Ramos (cell line): Measurements from ENCODE around the gene NXT2.
"Not testable (repeated sequence)": the region's sequence is repeated elsewhere in the genome, so short reads cannot be mapped to it uniquely, and the experiment has no call there.

Experiments
- in situ Hi-C: fragments of 300-500 bp; cut with MboI; formaldehyde crosslinking; loops from one replicate; pipeline ENCODE4 v1.14.3; 2022; ENCODE audit warnings: low sequenced_read_pairs; ENCODE audit not compliant: unreplicated experiment

NXT2 gene

DNA sequence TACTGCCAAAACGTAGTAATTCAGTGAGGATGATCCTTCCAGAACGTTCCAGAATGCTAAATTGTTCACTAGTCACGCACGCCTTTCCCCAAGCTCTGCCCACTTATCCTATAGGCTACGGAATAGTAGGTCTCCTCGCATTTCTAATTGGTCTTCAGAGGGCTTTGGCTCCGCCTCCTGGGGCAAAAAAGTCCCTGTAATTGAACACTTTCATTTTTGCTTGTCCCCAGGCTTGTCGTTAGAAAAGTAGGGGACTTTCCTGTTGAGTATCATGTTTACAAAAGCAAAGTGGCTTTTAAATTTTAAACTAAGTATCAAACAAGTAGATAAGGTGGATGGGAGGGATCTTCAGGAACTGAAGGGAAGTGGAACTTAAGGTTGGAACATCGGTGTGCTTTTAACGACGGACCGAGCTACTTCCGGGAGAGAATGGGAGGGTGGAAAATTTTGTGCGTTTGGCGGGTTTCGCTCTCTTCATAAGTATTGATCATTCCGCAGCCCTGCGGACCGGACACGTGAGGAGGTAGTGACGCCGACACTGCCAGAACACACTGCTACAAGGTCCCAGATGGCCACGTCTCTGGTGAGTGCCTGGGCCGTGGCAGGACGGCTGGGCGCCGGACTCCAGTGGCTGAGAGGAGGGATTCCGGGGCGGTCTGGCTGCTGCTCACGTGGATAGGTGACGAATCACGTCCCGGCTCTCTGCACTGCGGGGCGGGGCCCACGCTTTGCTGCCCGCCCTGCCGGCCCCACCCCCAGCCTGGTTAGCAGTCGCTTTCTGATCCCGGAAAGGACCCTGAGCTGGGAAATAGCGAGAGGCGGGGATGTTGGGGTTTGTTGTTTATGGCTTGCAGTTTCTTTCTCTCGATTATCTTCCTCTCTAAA, at the start of gene NXT2:
NXT2 (plus strand) TSS at position 406 of the 885 bp plus-strand sequence; CDS start at position 569, 163 bp downstream.
- in situ Hi-C loops: no loop called here

DNA sequence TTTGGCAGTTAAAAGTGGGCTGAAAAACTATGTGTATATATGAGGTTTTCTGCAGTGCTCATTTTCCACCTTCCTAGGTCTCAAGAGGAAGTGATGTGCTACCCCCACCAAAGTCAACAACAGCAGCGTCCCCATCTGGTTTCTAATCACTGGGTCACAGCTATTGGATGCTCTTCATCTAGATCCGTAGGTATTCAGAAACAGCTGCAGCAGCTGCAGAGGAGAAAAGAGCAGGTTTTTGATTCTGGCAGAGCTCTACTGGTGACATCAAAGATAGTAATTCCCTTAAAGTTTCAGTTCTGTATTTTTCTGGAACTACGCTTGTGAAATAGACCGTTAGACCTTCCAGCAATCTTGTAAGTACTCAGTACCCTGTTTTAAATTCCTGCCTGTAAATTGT, 49.0 kb upstream of the NXT2 start:
- in situ Hi-C loops: loop anchor here (10.0 to 25.0 kb wide), 2 partner anchors 147 to 400 kb away; no protein-coding TSS in a partner anchor

DNA sequence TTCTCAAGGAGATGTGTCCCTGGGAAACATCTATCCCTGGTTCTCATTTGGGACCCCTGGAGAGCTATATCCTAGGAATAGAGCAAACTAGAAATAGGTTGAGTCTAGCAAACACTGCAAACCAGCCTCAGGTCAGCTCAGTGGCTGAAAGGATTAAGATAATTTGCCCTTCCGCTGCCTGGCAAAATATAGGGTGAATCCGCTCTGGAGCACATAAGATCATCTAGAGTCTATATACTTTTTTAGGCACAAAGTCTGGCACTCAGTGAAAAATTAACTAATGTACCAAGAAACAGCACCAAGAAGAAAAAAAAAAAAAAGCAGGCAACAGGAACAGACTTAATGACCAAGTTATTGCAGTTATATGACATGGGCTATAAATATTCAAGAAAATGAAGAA, 47.5 kb upstream of the NXT2 start:
- in situ Hi-C loops: loop anchor here (10.0 to 25.0 kb wide), 2 partner anchors 146 to 398 kb away; no protein-coding TSS in a partner anchor

DNA sequence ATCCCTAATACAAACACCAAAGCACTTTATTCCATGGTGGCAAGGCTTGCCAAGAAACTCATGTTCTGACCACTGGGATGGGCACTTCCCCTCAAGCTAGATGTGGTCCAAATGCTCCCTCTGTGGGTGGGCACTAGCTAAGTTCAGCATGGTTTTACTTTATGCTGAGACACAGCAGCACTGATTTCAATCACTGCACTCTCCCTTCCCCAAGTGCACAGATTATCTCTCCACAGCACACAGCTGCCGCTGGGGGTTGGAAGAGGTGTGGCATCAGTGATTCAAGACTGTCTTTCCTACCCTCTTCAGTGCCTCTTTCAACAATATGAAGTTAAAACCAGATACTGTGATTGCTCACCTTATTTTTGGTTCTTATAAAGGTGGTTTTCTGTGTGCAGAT, 38.2 kb upstream of the NXT2 start:
- in situ Hi-C loops: loop anchor here (25.0 kb wide), 1 partner anchor 389 kb away; no protein-coding TSS in a partner anchor

DNA sequence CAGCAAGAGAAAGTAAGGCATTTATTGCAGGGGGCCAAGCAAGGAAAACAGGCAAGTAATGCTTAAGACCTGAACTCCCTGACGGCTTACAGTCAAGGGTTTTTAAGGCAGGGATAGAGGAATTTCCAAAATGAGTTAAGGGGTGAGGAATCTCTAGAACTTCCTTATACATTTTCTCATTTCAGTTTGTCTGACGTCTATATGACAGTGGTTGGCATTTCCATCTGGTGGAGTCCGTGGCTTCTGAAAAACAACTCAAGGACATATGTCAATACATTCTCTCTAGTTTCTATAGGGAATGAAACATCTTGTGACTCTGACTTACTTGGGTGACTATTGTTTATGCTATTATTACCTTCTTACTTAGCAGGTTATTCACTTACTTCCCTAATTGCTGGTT, 35.5 kb upstream of the NXT2 start:
- in situ Hi-C loops: no loop called here

DNA sequence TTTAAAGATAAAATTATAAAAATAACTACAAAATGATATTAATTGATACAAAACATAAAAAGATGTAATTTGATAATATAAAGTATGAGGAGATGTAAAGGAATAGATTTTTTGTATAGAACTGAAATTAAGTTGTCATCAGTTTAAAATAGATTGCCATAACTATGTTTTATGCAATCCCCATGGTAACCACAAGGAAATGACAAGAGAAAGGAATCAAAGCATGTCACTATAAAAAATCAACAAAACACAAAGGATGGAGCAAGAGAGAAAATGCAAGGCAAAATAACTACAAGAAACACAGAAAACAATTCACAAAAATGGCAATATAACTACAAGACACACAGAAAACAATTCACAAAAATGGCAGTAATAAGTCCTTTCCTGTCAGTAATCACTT, 27.7 kb upstream of the NXT2 start:
- in situ Hi-C loops: no loop called here

DNA sequence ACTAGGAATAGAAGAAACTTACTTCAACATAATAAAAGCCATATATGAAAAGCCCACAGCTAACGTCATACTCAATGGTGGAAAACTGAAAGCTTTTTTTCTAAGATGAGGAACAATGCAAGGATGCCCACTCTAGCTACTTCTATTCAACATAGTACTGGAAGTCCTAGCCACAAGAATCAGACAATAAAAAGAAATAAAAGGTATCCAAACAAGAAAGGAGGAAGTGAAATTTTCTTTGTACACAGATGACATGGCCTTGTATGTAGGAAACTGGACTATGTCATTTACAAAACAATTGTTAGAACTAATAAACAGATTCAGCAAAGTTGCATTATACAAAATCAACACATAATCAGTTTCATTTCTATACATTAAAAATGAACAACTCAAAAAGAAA, 25.5 kb upstream of the NXT2 start:
- in situ Hi-C loops: no loop called here

DNA sequence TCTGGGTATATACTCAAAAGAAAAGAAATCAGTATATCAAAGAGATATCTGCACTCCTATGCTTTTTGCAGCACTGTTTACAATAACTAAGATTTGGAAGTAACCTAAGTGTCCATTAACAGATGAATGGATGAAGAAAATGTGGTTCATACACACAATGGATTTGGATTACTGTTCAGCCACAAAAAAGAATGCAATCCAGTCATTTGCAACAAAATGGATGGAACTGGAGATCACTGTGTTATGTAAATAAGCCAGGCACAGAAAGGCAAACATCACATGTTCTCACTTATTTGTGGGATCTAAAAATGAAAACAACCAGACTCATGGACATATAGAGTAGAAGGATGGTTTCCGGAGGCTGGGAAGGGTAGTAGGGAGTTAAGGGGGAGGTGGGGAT, 17.6 kb upstream of the NXT2 start:
- in situ Hi-C loops: no loop called here

DNA sequence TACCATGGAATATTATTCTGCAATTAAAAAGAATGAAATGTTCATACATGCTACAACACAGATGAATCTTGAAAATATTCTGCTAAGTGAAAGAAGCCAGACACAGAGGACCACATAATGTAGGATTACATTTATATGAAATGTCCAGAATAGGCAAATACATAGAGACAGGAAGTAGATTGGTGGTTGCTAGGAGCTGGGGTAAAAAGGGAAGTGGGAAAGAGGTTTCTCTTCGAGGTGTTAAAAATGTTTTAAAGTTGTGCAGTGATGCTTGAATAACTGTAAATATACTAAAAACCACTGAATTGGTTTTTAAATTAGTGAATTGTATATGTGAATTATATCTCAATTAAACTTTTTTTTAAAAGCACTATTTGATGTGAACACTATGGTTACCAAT, 3.6 kb upstream of the NXT2 start:
- in situ Hi-C loops: no loop called here

DNA sequence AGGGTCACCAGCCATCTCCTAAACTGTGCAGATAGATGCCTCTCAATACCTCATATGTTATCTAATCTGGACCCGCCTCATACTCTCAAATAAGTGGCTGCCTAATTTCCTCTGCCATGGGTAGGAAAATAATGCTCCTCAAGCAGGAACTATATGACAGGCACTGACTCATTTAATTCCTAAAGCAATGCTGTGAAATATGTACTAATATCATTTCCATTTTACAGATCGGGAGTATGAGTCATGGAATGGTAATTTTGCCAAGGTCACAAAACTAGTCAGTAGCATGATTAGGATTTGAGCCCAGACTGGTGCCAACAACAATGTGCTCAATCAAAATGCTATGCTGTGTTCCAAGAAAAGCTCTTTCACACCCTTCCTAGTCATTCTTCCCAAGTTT, 3.0 kb upstream of the NXT2 start:
- in situ Hi-C loops: no loop called here

DNA sequence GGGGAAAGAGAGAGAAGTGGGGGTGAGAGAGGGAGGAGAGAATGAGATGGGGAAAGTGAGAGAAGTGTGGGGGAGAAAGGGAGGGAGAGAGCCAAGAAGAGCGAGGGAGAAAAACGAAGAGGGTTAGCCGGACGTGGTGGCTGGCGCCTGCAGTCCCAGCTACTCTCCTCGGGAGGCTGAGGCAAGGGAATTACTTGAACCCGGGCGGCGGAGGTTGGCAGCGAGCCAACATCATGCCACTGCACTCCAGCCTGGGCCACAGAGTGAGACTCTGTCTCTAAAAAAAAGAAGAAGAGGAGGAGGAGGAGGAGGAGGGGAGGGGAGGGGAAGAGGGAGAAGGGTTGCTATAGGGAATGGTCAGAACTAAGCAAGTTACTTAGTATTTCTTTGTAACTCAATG, 1.7 kb upstream of the NXT2 start:
- in situ Hi-C loops: no loop called here

DNA sequence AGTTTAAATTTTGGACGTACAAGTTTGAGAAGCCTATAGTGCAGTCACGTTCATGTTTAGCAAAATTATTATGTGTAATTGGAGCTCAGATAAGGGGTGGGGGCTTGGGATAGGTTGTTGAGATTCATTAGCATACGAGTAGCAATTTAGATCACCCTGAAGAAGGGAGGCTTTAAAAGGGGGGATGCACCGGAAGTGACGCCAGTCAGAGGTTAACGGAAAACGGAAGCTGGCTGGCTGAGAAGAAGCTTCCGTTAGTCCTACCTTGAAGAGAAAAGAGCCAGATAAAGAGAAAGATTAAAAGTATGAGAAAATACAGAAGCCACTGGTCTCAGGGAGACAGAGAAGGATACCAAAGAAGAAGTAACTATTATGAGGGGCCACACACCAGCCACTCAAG, 1.1 kb upstream of the NXT2 start:
- in situ Hi-C loops: no loop called here

DNA sequence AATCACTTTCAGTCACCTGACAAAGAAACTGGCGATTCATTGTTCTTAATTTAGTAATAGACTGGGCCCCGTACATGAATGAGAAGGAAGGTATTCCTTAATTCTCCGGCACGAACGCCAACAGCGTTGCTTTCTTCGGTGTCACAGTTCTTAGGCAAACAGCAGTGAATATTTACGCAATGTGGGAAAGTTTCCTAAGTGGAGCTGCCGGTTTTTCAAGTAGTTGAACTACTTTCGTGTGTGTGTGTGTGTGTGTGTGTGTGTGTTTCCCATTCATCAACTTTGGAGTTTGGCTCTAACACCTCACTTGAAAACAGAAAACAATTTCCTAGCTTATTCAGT, 651 bp downstream of the NXT2 start:
- in situ Hi-C loops: no loop called here

DNA sequence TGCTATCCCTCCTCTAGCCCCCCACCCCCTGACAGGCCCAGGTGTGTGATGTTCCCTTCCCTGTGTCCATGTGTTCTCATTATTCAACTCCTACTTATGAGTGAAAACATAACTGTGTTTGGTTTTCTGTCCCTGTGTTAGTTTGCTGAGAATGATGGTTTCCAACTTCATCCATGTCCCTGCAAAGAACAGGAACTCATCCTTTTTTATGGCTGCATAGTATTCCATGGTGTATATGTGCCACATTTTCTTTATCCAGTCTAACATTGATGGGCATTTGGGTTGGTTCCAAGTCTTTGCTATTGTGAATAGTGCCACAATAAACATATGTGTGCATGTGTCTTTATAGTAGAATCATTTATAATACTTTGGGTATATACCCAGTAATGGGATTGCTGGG, 2.4 kb downstream of the NXT2 start:
- in situ Hi-C loops: not testable (repeated sequence)

DNA sequence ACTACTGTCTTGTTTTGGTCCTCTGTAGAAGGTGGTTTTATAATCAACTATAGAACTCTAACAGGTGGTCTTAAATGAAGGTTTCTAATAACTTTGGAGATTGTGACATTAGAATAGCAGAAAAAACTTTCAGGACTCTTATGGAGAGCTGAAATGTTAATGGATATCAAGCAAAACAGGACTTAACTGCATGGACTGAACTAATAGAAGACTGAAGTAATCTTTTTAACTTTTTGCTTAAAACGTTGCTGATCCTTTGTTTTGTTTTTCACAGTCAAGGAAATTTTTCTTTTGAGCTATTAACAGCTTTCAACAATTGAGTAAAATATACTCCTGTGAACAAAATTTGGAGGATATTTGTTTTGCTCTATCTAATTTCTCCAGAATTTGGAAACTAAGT, 17.2 kb downstream of the NXT2 start:
- in situ Hi-C loops: no loop called here

DNA sequence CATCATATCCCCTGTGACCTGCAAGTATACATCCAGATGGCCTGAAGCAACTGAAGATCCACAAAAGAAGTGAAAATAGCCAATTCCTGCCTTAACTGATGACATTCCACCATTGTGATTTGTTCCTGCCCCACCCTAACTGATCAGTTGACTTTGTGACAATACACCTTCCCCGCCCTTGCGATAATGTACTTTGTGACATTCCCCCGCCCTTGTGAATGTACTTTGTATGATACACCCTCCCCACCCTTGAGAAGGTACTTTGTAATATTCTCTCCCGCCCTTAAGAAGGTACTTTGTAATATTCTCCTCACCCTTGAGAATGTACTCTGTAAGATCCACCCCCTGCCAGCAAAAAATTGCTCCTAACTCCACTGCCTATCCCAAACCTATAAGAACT, 39.4 kb downstream of the NXT2 start:
- in situ Hi-C loops: not testable (repeated sequence)

DNA sequence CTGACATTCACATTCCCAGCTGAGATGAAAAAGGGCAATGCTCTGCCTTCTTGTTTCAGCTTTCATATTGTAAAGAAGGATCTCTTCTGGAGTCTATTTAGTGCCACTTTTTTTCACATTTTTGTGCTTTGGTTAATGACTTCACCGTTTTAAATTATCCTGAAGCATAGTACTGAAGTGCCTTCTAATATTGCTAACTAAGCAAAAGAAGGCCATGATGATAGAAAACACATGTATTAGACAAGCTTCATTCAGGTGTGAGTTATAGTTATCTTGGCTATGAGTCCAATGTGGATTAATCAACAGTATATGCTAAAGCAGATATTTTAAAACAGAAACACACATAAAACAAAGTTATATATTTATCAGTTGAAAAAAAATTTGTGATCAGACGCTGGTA, 40.4 kb downstream of the NXT2 start:
- in situ Hi-C loops: no loop called here

DNA sequence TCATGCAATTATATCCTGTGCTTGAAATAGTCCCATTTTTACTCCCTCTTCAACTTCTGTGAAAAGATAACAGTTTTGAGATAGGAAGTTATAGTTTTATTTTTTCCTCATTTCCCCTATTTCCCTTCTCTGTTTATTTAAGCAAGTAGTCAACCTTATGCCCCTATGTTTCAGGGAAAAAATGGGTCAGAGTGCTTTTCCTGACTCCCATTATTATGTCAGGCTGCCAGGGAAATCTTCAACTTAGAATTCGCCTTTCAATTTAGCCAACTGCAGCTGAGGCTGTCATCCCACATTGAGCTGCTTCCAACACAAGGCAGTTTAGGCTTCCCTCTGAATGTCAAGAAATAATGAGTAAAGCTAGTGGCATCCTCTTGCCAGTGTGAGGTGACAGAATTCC, 42.3 kb downstream of the NXT2 start:
- in situ Hi-C loops: no loop called here

DNA sequence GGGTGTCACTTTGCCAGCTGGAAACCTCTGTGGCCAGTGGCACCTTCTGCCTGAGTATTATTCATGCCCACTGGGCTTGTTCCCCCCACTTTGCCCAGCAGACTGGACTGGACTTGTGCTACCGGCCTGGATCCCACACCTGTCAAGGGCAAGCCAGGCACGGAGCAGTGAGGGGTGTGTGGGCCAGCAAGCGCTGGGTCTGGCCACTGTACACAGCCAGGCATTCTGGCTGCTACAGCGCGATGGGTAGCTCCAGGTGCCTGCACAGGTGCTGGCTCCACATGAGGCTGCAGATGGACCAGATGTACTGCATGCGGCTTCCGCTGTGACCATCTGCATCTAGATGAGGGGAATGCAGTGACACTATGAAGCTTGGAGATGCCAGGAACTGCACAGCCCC, 48.8 kb downstream of the NXT2 start:
- in situ Hi-C loops: no loop called here

DNA sequence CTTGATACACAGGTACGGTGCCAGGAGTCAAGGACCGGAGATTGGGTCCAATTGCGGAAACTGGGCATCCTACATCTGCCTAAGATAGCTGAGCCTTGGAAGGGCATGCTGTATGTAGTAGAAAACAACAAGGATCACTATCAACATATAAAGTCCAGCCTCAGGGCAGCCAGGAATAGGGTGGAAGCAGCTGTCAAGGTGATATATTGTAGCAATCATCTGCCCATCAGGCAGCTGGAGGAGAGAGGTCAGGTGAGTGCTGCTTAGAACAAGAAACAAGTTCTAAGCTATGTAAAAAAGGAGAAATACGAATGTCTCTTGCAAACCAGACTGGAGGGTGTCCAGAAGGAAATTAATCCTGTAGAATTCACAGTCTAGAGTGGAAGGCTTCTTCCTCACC, 53.5 kb downstream of the NXT2 start:
- in situ Hi-C loops: no loop called here
